HG02623 (cell line): ENCODE measurements around the gene CEP170B.
"Not testable (repeated sequence)": the region's sequence is repeated elsewhere in the genome, so short reads cannot be mapped to it uniquely, and the experiment has no call there.

ENCODE experiments used
- ATAC-seq: cut with Tn5 transposase; IDR thresholded peaks from one replicate; pipeline ENCODE4 v1.9.1; 2021; ENCODE audit warnings: moderate library complexity; ENCODE audit not compliant: unreplicated experiment

CEP170B gene

GRCh38 chr14:104888489-104889374 is 23.7 kb downstream of the CEP170B start:
- ATAC-seq, result no peak

DNA sequence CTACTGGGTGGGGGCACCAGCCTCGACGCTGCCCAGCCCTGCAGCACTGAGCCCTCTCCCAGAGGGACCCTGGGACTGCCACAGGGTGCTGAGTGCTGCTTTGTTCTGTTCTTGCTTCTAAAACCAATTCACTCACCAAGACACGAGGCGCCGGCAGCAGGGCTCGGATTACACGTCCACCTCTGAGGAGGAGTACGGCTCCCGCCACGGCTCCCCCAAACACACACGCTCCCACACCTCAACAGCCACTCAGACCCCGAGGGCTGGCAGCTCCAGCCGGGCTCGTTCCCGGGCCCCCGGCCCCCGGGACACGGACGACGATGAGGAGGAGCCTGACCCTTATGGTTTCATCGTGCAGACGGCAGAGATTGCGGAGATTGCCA is 24.3 kb downstream of the CEP170B start:
- ATAC-seq, result no peak

DNA sequence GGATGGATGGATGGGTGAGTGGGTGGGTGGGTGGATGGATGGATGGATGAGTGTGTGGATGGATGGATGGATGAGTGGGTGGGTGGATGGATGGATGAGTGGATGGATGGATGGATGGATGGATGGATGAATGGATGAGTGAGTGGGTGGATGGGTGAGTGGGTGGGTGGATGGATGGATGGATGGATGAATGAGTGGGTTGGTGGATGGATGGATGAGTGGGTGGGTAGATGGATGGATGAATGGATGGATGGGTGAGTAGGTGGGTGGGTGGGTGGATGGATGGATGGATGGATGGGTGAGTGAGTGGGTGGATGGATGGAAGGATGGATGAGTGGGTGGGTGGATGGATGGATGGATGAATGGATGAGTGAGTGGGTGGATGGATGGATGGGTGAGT is 25.2 kb downstream of the CEP170B start:
- not testable (repeated sequence) for ATAC-seq

DNA sequence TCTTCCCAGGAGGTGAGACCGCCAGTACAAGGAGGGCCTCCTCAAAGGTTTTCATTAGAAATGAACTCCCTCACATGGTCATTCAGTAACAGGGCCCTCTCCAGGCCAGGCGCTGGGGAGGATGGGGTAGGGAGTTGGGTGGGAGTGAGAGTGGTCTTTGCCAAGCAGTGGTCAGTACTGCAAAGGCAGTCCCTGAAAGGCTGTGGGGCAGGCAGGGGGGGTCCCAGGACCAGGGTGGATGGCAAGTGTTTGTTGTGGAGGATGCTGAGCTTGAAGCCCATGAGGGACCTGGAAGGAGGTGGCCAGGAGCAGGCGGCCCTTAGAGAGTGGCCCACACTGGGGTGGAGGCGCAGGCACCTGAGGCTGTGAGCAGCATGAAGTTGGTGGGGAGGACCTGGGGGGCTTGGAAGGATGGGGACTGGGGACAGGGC is 26.1 kb downstream of the CEP170B start:
- ATAC-seq, result no peak

- no peak for ATAC-seq
Observed at GRCh38 chr14:104891664-104892530, 26.8 kb downstream of the CEP170B start.

- no peak for ATAC-seq
Observed at GRCh38 chr14:104892531-104893434, 27.7 kb downstream of the CEP170B start.

DNA sequence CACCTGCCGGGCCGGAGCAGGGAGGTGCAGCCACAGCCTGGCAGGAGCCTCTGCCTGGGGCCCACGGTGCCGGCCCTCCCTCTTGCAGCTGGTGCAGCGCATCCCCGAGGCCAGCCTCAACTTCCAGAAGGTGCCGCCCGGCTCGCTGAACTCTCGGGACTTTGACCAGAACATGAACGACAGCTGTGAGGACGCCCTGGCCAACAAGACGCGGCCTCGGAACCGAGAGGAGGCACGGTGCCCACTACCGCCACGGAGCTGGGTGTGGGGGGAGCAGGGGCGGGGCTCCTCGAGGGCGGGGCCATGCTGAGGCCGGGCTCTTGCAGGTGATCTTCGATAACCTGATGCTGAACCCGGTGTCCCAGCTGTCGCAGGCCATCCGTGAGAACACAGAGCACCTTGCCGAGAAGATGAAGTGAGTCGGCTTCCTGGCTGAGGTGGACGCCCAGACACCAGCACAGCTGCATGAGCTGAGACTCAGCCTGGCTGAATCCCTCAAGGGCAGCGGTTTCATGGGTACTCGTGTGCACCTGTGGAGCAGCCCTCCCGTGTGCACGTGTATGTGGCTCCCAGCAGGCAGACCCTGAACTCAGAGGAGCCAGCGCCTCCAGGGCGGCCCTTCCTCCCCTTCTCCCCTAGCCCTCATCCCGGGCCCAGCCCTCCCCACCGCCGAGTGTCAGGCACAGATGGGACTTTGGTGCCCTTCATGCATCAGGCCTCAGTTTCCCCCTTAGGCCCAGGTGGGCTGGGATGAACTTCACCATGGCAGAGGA is 28.6 kb downstream of the CEP170B start:
- no peak for ATAC-seq

DNA sequence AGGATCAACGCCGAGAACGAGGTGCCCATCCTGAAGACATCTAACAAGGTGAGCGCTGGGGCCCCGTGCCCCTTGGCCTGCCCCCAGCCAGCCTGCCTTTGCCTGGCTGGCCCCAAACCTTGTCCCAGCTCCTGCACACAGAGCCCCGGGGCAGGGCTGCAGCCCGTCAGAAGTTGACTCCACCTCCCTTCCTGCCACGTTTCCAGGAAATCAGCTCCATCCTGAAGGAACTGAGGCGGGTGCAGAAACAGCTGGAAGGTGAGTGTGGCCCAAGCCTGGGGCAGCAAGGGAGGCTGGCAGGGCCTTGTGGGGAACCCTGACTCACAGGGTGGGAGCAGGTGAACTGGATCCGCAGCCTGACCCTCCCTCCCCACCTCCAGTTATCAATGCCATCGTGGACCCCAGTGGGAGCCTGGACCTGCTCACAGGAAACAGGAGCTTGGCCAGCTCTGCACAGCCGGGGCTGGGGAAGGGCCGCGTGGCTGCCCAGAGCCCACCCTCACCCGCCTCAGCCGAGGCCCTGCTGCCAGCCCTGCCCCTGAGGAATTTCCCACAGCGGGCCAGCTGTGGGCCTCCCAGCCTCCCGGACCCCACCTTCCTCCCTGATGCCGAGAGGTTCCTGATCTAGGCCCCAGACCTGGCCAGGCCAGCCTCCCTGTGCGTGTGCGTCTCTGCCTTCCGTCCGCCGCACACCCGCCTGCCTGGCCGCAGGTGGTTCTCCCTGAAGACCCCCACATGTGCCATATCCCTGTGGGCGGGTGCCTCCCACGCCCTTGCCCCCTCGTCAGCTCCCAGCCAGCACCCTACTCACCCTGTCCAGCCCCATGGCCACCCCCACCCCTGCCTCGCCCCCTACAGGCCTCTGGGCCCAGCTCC is 29.5 kb downstream of the CEP170B start:
- no peak for ATAC-seq

GRCh38 chr14:104895207-104895785 is 30.2 kb downstream of the CEP170B start:
- ATAC-seq, result no peak

GRCh38 chr14:104895786-104896661 is 31.0 kb downstream of the CEP170B start:
- no peak for ATAC-seq

GRCh38 chr14:104897330-104898194 is 32.5 kb downstream of the CEP170B start:
- ATAC-seq, result no peak

DNA sequence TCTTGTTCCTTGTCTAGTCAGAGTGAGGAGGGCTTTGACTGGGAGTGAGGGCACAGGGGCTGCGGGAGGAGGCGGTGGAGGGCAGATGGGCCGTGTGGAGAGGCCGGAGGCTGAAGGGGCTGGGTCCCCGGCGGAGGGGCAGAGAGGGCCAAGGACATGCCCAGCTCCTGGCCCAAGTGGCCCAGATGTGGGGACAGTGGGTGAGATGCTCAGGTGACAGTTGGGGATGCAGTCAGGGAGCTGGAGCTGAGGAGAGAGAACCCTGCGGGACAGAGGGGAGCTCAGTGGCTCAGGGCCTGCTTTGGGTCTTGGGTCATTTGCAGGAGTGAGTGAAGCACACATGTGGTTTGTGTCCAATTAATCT is 33.1 kb downstream of the CEP170B start:
- no peak for ATAC-seq

- no peak for ATAC-seq
Observed at GRCh38 chr14:104898870-104899510, 33.9 kb downstream of the CEP170B start.

GRCh38 chr14:104899781-104900180 is 34.7 kb downstream of the CEP170B start:
- ATAC-seq, result no peak

DNA sequence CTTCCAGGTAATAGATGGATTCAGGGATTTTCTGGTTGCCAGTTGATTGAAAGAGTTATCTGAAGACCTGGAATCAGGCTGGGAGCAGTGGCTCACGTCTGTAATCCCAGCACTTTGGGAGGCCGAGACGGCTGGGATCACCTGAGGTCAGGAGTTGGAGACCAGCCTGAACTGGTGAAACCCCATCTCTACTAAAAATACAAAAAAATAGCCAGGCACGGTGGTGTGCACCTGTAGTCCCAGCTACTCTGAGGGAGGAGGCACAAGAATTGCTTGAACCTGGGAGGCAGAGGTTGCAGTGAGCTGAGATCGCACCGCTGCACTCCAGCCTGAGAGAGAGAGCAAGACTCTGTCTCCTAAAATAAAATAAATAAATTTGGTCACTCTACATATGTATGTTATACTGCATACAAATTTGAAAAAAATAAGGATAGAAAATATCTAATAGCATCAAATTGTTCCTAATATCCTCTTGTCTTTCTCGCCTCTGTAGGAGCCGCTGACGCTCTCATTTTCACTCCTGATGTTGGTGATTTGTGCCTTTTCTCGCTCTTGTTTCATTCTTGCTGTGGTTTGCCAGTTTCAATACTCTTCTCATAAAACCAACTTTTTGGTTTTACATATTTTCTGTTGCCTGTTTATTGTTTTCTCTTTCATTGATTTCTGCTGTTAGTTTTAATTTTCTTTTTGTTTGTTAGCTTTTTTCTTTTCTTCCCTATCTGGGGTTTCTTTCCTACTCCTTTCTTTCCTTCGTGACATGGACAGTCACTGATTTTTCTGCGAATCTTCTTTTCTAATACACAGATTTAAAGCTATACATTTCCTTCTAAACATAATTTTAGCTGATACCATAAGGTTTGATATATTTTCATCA is 35.8 kb downstream of the CEP170B start:
- ATAC-seq, result no peak
